GM12872 (cell line): Measurements from ENCODE around the gene PRSS53.

Experiments
- TF ChIP-seq, protein P1 (sequence below): IDR thresholded peaks from 3 replicates; pipeline ENCODE4 v1.5.1; 2011; ENCODE audit warnings: low read depth, mild to moderate bottlenecking, low read length, moderate library complexity; ENCODE audit not compliant: insufficient read depth

The PRSS53 gene

DNA sequence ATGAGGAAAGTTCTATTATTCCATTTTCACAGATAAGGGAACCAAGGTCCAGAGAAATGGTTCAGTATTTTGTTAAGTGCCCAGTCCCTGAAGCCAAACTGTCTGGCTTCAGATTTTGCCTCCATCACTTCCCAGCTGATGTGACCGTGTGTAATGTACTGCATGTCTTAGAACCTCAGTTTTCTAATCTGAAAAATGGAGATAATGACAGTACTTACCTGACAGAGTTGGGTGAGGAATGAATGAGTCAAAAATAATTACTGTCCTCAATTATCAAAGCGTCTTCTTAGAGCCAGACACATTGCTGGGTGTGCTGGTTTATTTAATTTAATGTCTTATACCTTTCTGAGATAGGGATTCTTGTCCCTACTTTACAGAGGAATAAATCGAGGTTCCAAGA, 21.4 kb downstream of the PRSS53 start:
- TF ChIP-seq, protein P1, sequence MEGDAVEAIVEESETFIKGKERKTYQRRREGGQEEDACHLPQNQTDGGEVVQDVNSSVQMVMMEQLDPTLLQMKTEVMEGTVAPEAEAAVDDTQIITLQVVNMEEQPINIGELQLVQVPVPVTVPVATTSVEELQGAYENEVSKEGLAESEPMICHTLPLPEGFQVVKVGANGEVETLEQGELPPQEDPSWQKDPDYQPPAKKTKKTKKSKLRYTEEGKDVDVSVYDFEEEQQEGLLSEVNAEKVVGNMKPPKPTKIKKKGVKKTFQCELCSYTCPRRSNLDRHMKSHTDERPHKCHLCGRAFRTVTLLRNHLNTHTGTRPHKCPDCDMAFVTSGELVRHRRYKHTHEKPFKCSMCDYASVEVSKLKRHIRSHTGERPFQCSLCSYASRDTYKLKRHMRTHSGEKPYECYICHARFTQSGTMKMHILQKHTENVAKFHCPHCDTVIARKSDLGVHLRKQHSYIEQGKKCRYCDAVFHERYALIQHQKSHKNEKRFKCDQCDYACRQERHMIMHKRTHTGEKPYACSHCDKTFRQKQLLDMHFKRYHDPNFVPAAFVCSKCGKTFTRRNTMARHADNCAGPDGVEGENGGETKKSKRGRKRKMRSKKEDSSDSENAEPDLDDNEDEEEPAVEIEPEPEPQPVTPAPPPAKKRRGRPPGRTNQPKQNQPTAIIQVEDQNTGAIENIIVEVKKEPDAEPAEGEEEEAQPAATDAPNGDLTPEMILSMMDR: no peak

DNA sequence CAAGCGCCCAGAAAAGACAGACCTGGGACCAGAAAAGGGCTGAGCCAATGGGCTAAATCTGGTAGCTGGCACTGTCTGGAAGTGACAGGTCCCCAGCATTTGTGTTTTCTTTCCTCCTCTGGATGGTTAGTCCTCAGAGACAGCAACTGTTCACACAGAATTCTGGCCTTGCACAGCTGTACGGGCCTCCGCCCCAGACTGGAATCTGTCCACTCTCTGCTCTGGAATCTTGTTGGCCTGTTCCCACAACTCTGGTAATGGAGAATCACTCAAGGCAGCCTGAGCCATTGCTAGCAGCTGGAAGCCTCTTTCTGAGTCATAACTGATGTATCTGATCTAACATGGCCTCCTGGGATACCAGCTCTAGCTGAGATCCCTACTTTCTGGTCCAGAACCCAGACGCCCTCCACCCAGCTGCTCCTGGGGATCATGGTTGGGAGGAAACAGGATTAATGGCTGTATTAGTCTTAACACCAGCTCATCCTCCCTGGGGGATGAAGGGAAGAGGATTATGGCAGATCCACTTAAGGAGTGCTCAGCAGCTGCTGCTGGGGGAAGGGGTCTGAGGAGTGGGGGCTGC, 23.8 kb downstream of the PRSS53 start:
- TF ChIP-seq, protein P1: no peak

DNA sequence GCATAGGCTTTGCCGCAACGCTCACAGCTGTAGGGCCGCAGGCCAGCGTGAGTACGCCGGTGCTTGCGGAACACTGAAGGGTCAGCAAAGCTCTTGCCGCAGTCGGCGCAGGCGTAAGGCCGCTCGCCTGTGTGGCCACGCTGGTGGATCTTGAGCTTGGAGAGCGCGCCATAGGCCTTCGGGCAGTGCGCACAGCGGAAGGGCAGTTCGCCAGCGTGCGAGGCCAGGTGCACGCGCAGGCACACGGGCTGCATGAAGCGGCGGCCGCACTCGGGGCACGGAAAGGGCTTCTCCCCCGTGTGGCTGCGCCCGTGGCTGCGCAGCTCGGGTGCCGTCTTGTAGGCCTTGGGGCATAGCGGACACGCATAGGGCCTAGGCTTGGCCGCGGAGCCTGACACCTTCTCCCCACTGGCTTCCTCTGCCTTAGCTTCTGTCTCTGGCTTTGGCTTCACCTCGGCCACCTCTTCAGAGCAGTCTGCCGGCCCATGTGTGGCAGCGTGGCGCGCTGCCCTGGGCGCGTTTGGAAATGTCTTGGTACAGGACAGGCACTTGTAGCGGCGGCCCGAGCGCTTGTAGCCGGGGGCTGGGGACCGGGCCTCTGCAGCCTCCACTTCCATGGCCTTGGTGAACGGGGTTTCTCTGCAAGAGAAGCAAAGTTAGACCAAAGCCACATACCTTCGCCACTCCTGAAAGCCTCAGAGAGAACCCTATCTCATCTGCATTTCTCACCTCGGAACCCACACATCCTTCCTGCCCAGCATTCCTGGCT, 24.7 kb downstream of the PRSS53 start:
- TF ChIP-seq, protein P1: no peak

DNA sequence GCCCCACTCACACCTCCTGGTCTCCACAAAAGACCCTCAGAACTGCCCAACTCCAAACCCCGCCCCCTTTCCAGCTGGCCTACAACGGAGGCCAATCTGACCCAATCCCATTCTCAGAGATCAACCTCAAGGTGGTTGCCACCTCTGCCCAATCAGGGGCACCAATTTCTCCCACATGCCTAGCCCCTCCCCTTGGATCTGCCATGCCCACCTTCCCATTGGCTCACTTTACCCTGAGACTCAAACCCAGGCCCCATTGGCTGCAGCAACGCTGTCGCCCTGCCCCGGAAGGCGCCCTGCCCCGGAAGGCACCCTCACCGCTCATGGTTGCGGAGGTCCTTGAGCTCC, 25.3 kb downstream of the PRSS53 start:
- TF ChIP-seq, protein P1: no peak

DNA sequence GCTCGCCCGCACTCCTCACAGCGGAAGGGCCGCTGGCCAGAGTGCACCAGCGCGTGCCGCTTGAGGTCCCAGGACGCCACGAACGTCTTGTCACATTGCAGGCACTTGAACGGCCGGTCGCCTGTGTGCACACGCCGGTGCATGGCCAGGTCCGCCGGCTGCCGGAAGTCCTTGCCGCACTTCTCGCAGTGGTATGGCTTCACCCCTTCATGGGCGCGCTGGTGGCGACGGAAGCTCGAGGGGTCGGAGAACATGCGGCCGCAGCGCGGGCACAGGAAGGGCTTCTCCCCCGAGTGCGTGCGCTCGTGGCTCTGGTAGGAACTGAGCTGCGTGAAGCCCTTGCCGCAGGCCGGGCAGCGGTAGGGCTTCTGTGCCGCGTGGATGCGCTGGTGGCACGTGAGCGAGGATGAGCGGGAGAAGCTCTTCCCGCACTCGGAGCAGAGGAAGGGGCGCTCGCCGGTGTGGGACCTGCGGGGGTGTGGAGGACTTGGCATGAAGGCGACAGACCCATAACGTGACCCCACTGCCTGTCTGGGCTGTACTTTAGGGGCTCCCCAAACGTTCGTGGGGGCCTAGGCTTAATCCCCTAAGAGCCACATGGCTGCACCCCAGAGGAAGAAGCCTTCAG, 26.8 kb downstream of the PRSS53 start:
- TF ChIP-seq, protein P1: no peak

DNA sequence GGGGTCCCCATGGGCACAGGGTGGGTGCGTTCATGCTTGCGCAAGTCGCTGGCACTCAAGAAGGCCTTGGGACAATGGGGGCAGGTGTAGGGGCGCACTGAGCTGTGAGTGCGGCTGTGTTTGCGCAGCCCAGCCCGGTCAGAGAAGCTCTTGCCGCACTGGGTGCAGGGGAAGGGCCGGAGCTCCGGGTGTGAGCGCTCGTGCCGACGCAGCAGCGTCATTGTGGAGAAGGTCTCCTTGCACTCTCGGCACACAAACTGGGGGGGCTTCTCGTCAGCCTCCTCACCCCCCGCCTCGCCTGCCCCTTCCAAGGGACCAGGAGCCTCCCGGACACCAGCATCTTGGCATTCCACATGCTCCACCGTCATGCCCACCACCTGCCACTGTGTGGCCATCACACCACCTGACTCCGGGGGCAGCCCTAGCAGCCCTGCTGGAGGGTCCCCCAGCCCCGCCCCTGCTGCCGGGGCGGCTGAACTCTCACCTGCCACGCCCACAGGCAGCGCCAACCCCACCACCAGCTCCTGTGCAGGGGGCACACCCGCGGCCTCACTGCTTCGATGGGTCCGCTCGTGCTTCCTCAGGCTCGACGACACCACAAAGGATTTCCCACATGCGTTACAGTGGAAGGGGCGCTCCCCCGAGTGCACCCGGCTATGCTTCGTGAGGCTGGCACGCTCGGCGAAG, 27.5 kb downstream of the PRSS53 start:
- TF ChIP-seq, protein P1: no peak

DNA sequence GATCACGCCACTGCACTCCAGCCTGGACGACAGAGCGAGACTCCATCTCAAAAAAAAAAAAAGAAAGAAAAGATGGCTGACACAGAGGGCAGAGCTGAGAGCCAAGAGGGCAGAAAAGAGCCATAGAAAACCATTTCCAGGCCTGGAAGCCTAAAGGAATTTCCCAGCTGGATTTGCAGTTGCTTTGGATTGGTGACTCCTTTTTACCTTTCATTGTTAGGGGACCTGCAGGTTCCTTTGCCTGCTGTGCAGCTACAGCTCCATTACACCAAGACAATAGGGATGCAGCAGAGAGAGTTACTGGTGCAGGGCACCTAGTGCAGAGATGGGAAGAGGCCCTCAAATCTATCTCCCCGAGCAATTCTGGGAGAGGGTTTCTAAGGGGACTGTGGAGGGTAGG, 33.1 kb downstream of the PRSS53 start:
- TF ChIP-seq, protein P1: no peak
